ENCODE measurements around the gene LGMN.

LGMN gene

DNA sequence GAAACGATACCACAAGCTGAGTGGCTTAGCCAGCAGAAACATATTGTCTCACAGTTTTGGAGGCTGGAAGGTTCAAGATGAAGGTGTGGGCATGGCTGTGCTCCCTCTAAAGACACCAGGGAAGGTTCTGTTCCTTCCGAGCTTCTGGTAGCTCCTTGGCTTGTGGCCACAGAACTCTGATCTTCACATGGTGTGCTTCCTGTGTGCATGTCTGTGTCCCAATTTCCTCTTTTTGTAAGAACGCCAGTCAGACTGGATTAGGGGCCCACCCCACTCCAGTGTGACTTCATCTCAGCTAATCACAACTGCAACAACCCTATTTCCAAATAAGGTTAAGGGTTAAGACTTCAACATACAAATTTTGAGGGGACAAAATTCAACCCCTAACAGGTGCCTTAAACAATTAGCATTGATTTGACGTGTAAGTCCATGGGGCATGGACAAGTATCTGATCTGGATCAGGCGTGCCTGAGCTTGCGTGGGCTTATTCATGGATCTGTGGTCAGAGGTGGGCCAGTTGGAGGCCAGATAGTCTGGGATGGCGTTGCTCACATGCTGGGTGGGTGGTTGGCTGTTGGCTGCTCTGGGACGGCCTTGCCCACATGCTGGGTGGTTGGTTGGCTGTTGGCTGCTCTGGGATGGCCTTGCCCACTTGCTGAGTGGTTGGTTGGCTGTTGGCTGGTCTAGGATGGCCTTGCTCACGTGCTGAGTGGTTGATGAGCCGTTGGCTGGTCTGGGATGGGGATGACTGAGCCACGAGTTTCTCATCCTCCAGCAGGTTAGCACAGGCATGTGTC is 88.5 kb downstream of the LGMN start:
- TF ChIP-seq CTCF (IDR thresholded peaks at IDR 0.05; ENCODE audit: low read depth, low read length, poor library complexity, severe bottlenecking) (no peak), EZH2phosphoT487 (IDR thresholded peaks at IDR 0.05; ENCODE audit: borderline replicate concordance, low read length) (no peak)
- Histone ChIP-seq H3F3A (ENCODE audit: control insufficient read depth, insufficient read depth) (no peaks in the 10 kb centered on the region), H4K20me1 (ENCODE audit: control insufficient read depth, insufficient read depth, low read depth, low read length) (no peaks in the 10 kb centered on the region), H3K36me3 (ENCODE audit: control insufficient read depth, low read length) (no peaks in the 10 kb centered on the region), H3K4me2 (ENCODE audit: low read length) (peak overlapping the region; percentile 16; the same call in 1 of the 2 replicates), H3K4me1 (ENCODE audit: control insufficient read depth, low read length) (peaks cover 18% of the 10 kb centered on the region), H3K79me2 (ENCODE audit: control insufficient read depth, low read length) (no peaks in the 10 kb centered on the region), H3K4me3 (ENCODE audit: low read length) (no peak overlapping the region), H3K9me2 (replicated peaks; ENCODE audit: control insufficient read depth, low read length) (no peaks in the 10 kb centered on the region), H3K9me3 (ENCODE audit: control insufficient read depth, insufficient read depth, low read length) (no peaks in the 10 kb centered on the region), H3K27me3 (ENCODE audit: control insufficient read depth, low read length) (no peaks in the 10 kb centered on the region), H3K27ac (ENCODE audit: low read depth, low read length) (no peak overlapping the region)

DNA sequence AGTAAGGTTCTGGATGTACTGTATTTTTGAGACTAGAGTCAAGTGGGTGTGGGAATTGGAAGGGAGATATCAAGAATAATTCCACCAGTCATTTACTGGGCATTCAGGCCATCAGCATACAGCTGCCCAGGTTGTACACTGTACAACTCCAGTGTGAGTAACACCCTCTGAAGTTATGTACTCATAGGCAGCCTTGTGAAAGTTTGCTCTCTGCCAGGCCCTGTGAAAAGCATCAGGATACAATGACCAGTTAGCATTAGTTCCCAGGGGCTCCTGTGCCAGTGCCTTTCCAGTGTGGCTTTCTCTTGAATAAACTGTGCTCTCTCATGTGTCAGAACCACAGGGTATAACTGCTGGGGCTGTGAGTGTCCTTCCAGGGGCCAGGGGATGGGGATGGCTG is 89.7 kb downstream of the LGMN start:
- Histone ChIP-seq H3K27me3 (ENCODE audit: control insufficient read depth, low read length) (peaks cover 4% of the 10 kb centered on the region), H3F3A (ENCODE audit: control insufficient read depth, insufficient read depth) (no peaks in the 10 kb centered on the region), H3K9me2 (replicated peaks; ENCODE audit: control insufficient read depth, low read length) (no peaks in the 10 kb centered on the region), H3K27ac (ENCODE audit: low read depth, low read length) (no peak overlapping the region), H3K79me2 (ENCODE audit: control insufficient read depth, low read length) (no peaks in the 10 kb centered on the region), H4K20me1 (ENCODE audit: control insufficient read depth, insufficient read depth, low read depth, low read length) (no peaks in the 10 kb centered on the region), H3K9me3 (ENCODE audit: control insufficient read depth, insufficient read depth, low read length) (no peaks in the 10 kb centered on the region), H3K4me3 (ENCODE audit: low read length) (no peak overlapping the region), H3K4me1 (ENCODE audit: control insufficient read depth, low read length) (peaks cover 12% of the 10 kb centered on the region), H3K36me3 (ENCODE audit: control insufficient read depth, low read length) (no peaks in the 10 kb centered on the region), H3K4me2 (ENCODE audit: low read length) (no peak overlapping the region)
- TF ChIP-seq EZH2phosphoT487 (IDR thresholded peaks at IDR 0.05; ENCODE audit: borderline replicate concordance, low read length) (no peak), CTCF (IDR thresholded peaks at IDR 0.05; ENCODE audit: low read depth, low read length, poor library complexity, severe bottlenecking) (no peak)

- H3K4me3 ChIP-seq (ENCODE audit: low read length): no peak overlapping the region
- no peak overlapping the region for H3K4me2 ChIP-seq (ENCODE audit: low read length)
- H3K4me1 ChIP-seq (ENCODE audit: control insufficient read depth, low read length): peaks cover 12% of the 10 kb centered on the region
- H3K79me2 ChIP-seq (ENCODE audit: control insufficient read depth, low read length): no peaks in the 10 kb centered on the region
- H3K36me3 ChIP-seq (ENCODE audit: control insufficient read depth, low read length): no peaks in the 10 kb centered on the region
- H4K20me1 ChIP-seq (ENCODE audit: control insufficient read depth, insufficient read depth, low read depth, low read length): no peaks in the 10 kb centered on the region
- no peaks in the 10 kb centered on the region for H3F3A ChIP-seq (ENCODE audit: control insufficient read depth, insufficient read depth)
- H3K27me3 ChIP-seq (ENCODE audit: control insufficient read depth, low read length): peaks cover 9% of the 10 kb centered on the region
- H3K27ac ChIP-seq (ENCODE audit: low read depth, low read length): no peak overlapping the region
- TF ChIP-seq CTCF (IDR thresholded peaks at IDR 0.05; ENCODE audit: low read depth, low read length, poor library complexity, severe bottlenecking) (no peak), EZH2phosphoT487 (IDR thresholded peaks at IDR 0.05; ENCODE audit: borderline replicate concordance, low read length) (no peak)
- H3K9me2 ChIP-seq (replicated peaks; ENCODE audit: control insufficient read depth, low read length): no peaks in the 10 kb centered on the region
- no peaks in the 10 kb centered on the region for H3K9me3 ChIP-seq (ENCODE audit: control insufficient read depth, insufficient read depth, low read length)
Measured at GRCh38 chr14:92658160-92658559, 90.3 kb downstream of the LGMN start.
